Sigmoid colon (tissue), 7 donors: ENCODE data around the gene TTLL13. TPM values are rescaled to one million over a fixed set of nuclear protein-coding genes. Genes with fewer than 3 reads are reported as not detected.
A peak's percentile ranks its signal among the peaks of the same experiment; 100 is the strongest.

Experiments used
- DNase-seq: peaks from one replicate; pipeline ENCODE4 v3.0.0-alpha.2; 2019
- H3K27ac ChIP-seq, 4 donors: fragments of 200-600 bp; sonication (generic); one replicate each; pipeline ENCODE4 v1.5.1; 2016 to 2019; ENCODE audit warnings: mild to moderate bottlenecking in 1 of 4
- H3K27me3 ChIP-seq, 3 donors: fragments of 200-600 bp; sonication (generic); one replicate each; pipeline ENCODE4 v1.5.1; 2019; ENCODE audit warnings: mild to moderate bottlenecking in 1 of 3
- H3K36me3 ChIP-seq, 4 donors: fragments of 200-600 bp; sonication (generic); one replicate each; pipeline ENCODE4 v1.5.1; 2016 to 2019
- H3K4me1 ChIP-seq, 4 donors: fragments of 200-600 bp; sonication (generic); one replicate each; pipeline ENCODE4 v1.5.1; 2017 to 2019
- H3K4me3 ChIP-seq, 4 donors: fragments of 200-600 bp; sonication (generic); one replicate each; pipeline ENCODE4 v1.5.1; 2017 to 2019; ENCODE audit warnings: mild to moderate bottlenecking in 2 of 4, moderate library complexity in 1 of 4
- H3K9me3 ChIP-seq, 4 donors: fragments of 200-600 bp in 3 of 4; sonication (generic) in 3 of 4; one replicate each; pipeline versions ENCODE4 v1.5.1 to v1.6.1; 2013 to 2019
- CTCF ChIP-seq, 4 experiments: fragments of 450-650 bp in 3 of 4; fragments of 200-600 bp in 1 of 4; IDR thresholded peaks; one replicate each; pipeline ENCODE4 v1.5.1; 2016 to 2019; ENCODE audit warnings: antibody characterized with exemption in 4 of 4, mild to moderate bottlenecking in 3 of 4, moderate library complexity in 2 of 4
- EP300 ChIP-seq, 4 donors: sonication (generic); formaldehyde crosslinking; IDR thresholded peaks; one replicate each; pipeline ENCODE4 v1.6.1; 2017; ENCODE audit warnings: antibody characterized with exemption in 4 of 4
- POLR2A ChIP-seq, 2 donors: fragments of 450-650 bp; IDR thresholded peaks; one replicate each; pipeline ENCODE4 v1.6.1; 2016; ENCODE audit warnings: antibody characterized with exemption in 2 of 2, mild to moderate bottlenecking in 2 of 2, moderate library complexity in 2 of 2
- POLR2AphosphoS5 ChIP-seq, 4 donors: sonication (generic); formaldehyde crosslinking; IDR thresholded peaks; one replicate each; pipeline ENCODE4 v1.6.1; 2017; ENCODE audit warnings: antibody characterized with exemption in 4 of 4
- WGBS, 2 donors: extraction: QIAGEN DNeasy Blood & Tissue Kit; methylation state at CpG; one replicate each; pipeline ENCODE4 v1.1.7; 2013; 5-methylcytosine and 5-hydroxymethylcytosine counted together
- intact Hi-C: fragments of 100-400 bp; cut with DNase I; formaldehyde crosslinking; loops from one replicate; pipeline ENCODE4 v1.15.1; 2023
- polyA plus RNA-seq, 3 donors: library from polyadenylated mRNA; stranded (reverse); fragments of 200-250 nt; gene quantifications; one replicate each; pipeline ENCODE4 v1.2.3, GENCODE V29; 2013
- total RNA-seq, 4 donors: library from RNA; depleted of rRNA; stranded (reverse); fragments of >200 nt; gene quantifications; one replicate each; pipeline ENCODE4 v1.1.0, GENCODE V29; 2016
- donor health status: healthy with polysubstance abuse.
- donor health status: Bipolar disorder and iron deficiency.
- donor health status: healthy.

Gene TTLL13
- total and polyA plus RNA-seq, 7 donors, result 0.25 TPM; not detected in 6

GRCh38 chr15:90222547-90222946, 26.8 kb upstream of the TTLL13 start:
- DNase-seq, result no peak
- Histone ChIP-seq H3K27ac (no peak overlapping the region), H3K27me3 (no peaks in the 10 kb centered on the region), H3K9me3 (no peaks in the 10 kb centered on the region), H3K4me3 (no peak overlapping the region), H3K4me1 (peaks cover 0 to 36% (median 16%) of the 10 kb centered on the region in 4 donors), H3K36me3 (peaks cover 43 to 79% (median 47%) of the 10 kb centered on the region in 4 donors)
- 78 to 88% methylated on average over 2 of the region's 2 CpGs for WGBS, 2 donors
- intact Hi-C loops, result loop anchor here (10.0 kb wide), 1 partner anchor 218 kb away; the partner anchor contains the start of gene ZNF710
- TF ChIP-seq EP300 (IDR thresholded peaks at IDR 0.05) (no peak), POLR2A (IDR thresholded peaks at IDR 0.05) (no peak), POLR2AphosphoS5 (IDR thresholded peaks at IDR 0.05) (no peak), CTCF (IDR thresholded peaks at IDR 0.05) (no peak)

DNA sequence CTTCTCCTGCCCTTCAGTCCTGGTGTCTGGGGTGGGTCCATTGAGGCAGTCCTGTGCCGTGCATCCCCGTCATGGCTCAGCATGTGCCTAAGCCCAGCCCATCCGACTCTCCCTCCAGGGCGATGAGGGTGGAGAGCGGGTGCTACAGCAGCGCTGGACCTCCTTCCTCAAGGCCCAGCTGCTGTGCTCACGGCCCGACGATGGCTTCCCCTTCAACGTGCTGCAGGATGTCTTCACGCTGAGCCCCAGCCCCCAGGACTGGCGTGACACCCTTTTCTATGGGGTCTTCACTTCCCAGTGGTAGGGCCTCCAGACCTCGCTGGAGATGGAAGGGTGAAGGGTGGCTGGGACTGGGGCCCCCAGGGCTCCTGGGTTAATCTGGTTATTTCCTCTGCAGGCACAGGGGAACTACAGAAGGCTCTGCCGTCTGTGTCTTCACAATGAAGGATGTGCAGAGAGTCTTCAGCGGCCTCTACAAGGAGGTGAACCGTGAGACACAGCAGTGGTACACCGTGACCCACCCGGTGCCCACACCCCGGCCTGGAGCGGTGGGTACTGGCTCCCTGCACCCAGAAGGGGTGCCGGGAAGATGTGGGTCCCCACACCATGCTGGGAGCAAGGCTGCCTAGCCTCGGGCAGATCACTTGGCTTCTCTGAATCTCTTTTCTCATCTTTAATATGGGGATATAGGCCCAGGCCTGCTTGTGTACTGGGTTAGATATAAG, 25.8 kb upstream of the TTLL13 start:
- Histone ChIP-seq H3K36me3 (peaks cover 44 to 80% (median 52%) of the 10 kb centered on the region in 4 donors), H3K27me3 (no peaks in the 10 kb centered on the region), H3K27ac (peak overlapping the region in 1 of 4 donors; percentile 24), H3K4me3 (no peak overlapping the region), H3K9me3 (no peaks in the 10 kb centered on the region), H3K4me1 (peaks cover 0 to 46% (median 23%) of the 10 kb centered on the region in 4 donors)
- no peak for DNase-seq
- intact Hi-C loops, result loop anchor here (10.0 kb wide), 1 partner anchor 219 kb away; the partner anchor contains the start of gene ZNF710
- TF ChIP-seq POLR2AphosphoS5 (IDR thresholded peaks at IDR 0.05) (no peak), POLR2A (IDR thresholded peaks at IDR 0.05) (no peak), CTCF (IDR thresholded peaks at IDR 0.05) (no peak), EP300 (IDR thresholded peaks at IDR 0.05) (no peak)
- WGBS, 2 donors, result 95 to 96% methylated on average over 22 of the region's 22 CpGs

DNA sequence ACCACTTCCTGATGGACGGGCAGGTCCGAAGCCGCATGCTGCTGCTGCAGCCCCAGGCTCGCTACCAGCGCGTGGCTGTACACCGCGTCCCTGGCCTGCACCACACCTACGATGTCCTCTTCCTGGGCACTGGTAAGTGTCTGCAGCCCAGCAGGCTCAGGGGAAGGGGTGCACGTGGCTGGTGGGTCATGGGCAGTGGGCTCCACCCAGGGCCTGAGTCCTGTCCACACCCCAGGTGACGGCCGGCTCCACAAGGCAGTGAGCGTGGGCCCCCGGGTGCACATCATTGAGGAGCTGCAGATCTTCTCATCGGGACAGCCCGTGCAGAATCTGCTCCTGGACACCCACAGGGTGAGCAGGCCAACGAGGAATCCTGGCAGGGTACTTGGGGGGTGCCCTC, 24.3 kb upstream of the TTLL13 start:
- H3K27me3 ChIP-seq, result no peaks in the 10 kb centered on the region
- no peak for DNase-seq
- H3K27ac ChIP-seq, result no peak overlapping the region
- H3K4me1 ChIP-seq, result peaks cover 0 to 49% (median 25%) of the 10 kb centered on the region in 4 donors
- WGBS, 2 donors, result 94 to 96% methylated on average over 17 of the region's 17 CpGs
- TF ChIP-seq POLR2AphosphoS5 (IDR thresholded peaks at IDR 0.05) (no peak), POLR2A (IDR thresholded peaks at IDR 0.05) (no peak), CTCF (IDR thresholded peaks at IDR 0.05) (no peak), EP300 (IDR thresholded peaks at IDR 0.05) (no peak)
- H3K9me3 ChIP-seq, result no peaks in the 10 kb centered on the region
- H3K36me3 ChIP-seq, result peaks cover 51 to 95% (median 58%) of the 10 kb centered on the region in 4 donors
- intact Hi-C loops, result loop anchor here (10.0 kb wide), 1 partner anchor 220 kb away; the partner anchor contains the start of gene ZNF710
- no peak overlapping the region for H3K4me3 ChIP-seq

DNA sequence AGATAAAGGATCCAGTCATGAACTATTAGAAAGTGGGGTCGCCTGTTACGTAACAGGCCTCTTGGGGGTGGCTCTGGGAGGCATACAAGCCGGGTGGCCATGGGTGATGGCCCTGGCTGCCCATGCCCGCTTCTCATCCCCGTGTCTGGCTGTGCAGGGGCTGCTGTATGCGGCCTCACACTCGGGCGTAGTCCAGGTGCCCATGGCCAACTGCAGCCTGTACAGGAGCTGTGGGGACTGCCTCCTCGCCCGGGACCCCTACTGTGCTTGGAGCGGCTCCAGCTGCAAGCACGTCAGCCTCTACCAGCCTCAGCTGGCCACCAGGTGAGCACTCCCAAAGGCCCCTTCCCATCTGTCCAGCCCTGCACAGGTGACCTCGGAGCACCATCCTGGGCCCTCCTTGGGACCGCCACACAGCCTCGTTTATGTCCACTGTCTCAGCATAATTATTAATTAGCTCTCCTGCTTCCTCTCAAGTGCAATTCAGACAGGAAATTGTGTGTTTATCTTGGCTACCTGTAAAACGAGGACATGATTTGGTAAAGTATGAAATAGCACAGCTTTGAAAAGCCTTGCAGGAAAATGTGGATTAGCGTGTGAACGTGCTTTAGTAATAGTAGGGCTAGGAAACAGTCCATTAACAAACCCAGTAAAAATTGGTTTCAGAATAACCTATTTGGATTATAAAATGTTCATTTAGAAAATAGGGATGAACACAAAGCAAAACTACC, 23.7 kb upstream of the TTLL13 start:
- WGBS, 2 donors, result 88 to 89% methylated on average over 18 of the region's 18 CpGs
- Histone ChIP-seq H3K9me3 (no peaks in the 10 kb centered on the region), H3K27me3 (no peaks in the 10 kb centered on the region), H3K36me3 (peaks cover 51 to 98% (median 62%) of the 10 kb centered on the region in 4 donors), H3K4me1 (peaks cover 0 to 52% (median 30%) of the 10 kb centered on the region in 4 donors), H3K27ac (no peak overlapping the region), H3K4me3 (no peak overlapping the region)
- intact Hi-C loops, result loop anchor here (10.0 kb wide), 1 partner anchor 221 kb away; the partner anchor contains the start of gene ZNF710
- DNase-seq, result no peak
- TF ChIP-seq POLR2A (IDR thresholded peaks at IDR 0.05) (no peak), POLR2AphosphoS5 (IDR thresholded peaks at IDR 0.05) (no peak), EP300 (IDR thresholded peaks at IDR 0.05) (no peak), CTCF (IDR thresholded peaks at IDR 0.05) (no peak)
